Caco-2 (cell line): ENCODE data around the gene MEGF9. TPM values are rescaled to one million over a fixed set of nuclear protein-coding genes. Genes with fewer than 3 reads are reported as not detected.
A peak's percentile ranks its signal among the peaks of the same experiment; 100 is the strongest.

Experiments
- BruUV-seq: library from RNA; stranded (reverse); fragments of 400-500 nt; replicated peaks from 2 replicates; lab custom pipeline; 2021; lab: Mats Ljungman, UMichigan
- CTCF ChIA-PET: fragments of 300-600 bp; sonication (Branson Sonifier 250); formaldehyde crosslinking; loops from one replicate; lab custom pipeline; 2022; ENCODE audit warnings: antibody characterized with exemption; lab: Charles Lee
- POLR2A ChIA-PET: fragments of 300-600 bp; sonication (Branson Sonifier 250); formaldehyde crosslinking; loops from one replicate; lab custom pipeline; 2022; ENCODE audit warnings: antibody characterized with exemption; lab: Charles Lee
- DNase-seq, 2 experiments: peaks; one replicate each; pipeline versions ENCODE4 v3.0.0 to v3.0.0-alpha.2; 2020 to 2022
- H3K27me3 ChIP-seq: replicated peaks from 2 replicates; pipeline ENCODE4 v1.6.0; 2011; ENCODE audit warnings: low read length; ENCODE audit not compliant: control insufficient read depth, insufficient read depth
- H3K36me3 ChIP-seq: 2 replicates; pipeline ENCODE4 v1.5.1; 2011; ENCODE audit warnings: low read length; ENCODE audit not compliant: control insufficient read depth, insufficient read depth
- H3K4me1 ChIP-seq: fragments of 250-450 bp; sonication (Bioruptor Pico); 2 replicates; pipeline ENCODE4 v1.5.1; 2020; ENCODE audit warnings: mild to moderate bottlenecking
- H3K4me3 ChIP-seq: 2 replicates; pipeline ENCODE4 v1.5.1; 2011; ENCODE audit warnings: low read depth, mild to moderate bottlenecking, control low read depth, low read length
- H3K9me3 ChIP-seq: fragments of 250-450 bp; sonication (Bioruptor Pico); 2 replicates; pipeline ENCODE4 v1.5.1; 2020; ENCODE audit warnings: mild to moderate bottlenecking, moderate library complexity
- H3K27ac Mint-ChIP-seq: one replicate; pipeline ENCODE4 v1.8.0; 2022; ENCODE audit warnings: mixed read lengths; ENCODE audit not compliant: unreplicated experiment
- H3K27me3 Mint-ChIP-seq: one replicate; pipeline ENCODE4 v1.8.0; 2022; ENCODE audit warnings: mixed read lengths; ENCODE audit not compliant: insufficient read depth, unreplicated experiment
- H3K36me3 Mint-ChIP-seq: one replicate; pipeline ENCODE4 v1.8.0; 2022; ENCODE audit warnings: mild to moderate bottlenecking, mixed read lengths; ENCODE audit not compliant: insufficient read depth, unreplicated experiment
- H3K4me1 Mint-ChIP-seq: one replicate; pipeline ENCODE4 v1.8.0; 2022; ENCODE audit warnings: low read depth, mixed read lengths; ENCODE audit not compliant: unreplicated experiment
- H3K4me3 Mint-ChIP-seq: one replicate; pipeline ENCODE4 v1.8.0; 2022; ENCODE audit warnings: mild to moderate bottlenecking, moderate library complexity, mixed read lengths; ENCODE audit not compliant: unreplicated experiment
- H3K9me3 Mint-ChIP-seq: one replicate; pipeline ENCODE4 v1.8.0; 2022; ENCODE audit warnings: mixed read lengths; ENCODE audit not compliant: unreplicated experiment
- CTCF ChIP-seq, 2 experiments: fragments of 200-600 bp in 1 of 2; IDR thresholded peaks; 1 replicate in 1 of 2; 2 replicates in 1 of 2; pipeline versions ENCODE4 v1.5.1 to v1.8.0; 2011 to 2022; ENCODE audit warnings: antibody characterized with exemption in 1 of 2, control low read depth in 1 of 2, inconsistent platforms in 1 of 2, low read depth in 1 of 2, low read length in 1 of 2, mild to moderate bottlenecking in 1 of 2, moderate library complexity in 1 of 2; ENCODE audit not compliant: insufficient read depth in 1 of 2, severe bottlenecking in 1 of 2, unreplicated experiment in 1 of 2
- intact Hi-C: fragments of 100-400 bp; cut with micrococcal nuclease; formaldehyde crosslinking; loops from one replicate; pipeline ENCODE4 v1.10.0; 2022; ENCODE audit not compliant: unreplicated experiment
- total RNA-seq: library from RNA; stranded (reverse); gene quantifications from 2 replicates; pipeline ENCODE4 v1.2.3, GENCODE V29; 2022

MEGF9 gene
- total RNA-seq, 1 experiment from 2014 or later: 2.9 TPM

- ChIA-PET POLR2A (no interaction called here), CTCF (no interaction called here)
- H3K4me1 ChIP-seq: no peaks in the 10 kb centered on the region
- Mint-ChIP-seq H3K36me3 (peaks cover 30% of the 10 kb centered on the region), H3K27ac (peak overlapping the region; percentile 22), H3K4me1 (no peaks in the 10 kb centered on the region), H3K27me3 (no peaks in the 10 kb centered on the region), H3K9me3 (no peaks in the 10 kb centered on the region), H3K4me3 (no peak overlapping the region)
- no peak for DNase-seq
- no peaks in the 10 kb centered on the region for H3K36me3 ChIP-seq
- intact Hi-C loops: no loop called here
- no peak for TF ChIP-seq CTCF (IDR thresholded peaks at IDR 0.05; ENCODE audit: insufficient read depth in 1 of 2, low read depth in 1 of 2, low read length in 1 of 2, severe bottlenecking in 1 of 2, unreplicated experiment in 1 of 2)
- no TSS peak for BruUV-seq
- H3K9me3 ChIP-seq: no peaks in the 10 kb centered on the region
- H3K4me3 ChIP-seq: no peak overlapping the region
- no peaks in the 10 kb centered on the region for H3K27me3 ChIP-seq
These were observed 155.8 kb downstream of the MEGF9 start for GRCh38 chr9:120558454-120558853.

DNA sequence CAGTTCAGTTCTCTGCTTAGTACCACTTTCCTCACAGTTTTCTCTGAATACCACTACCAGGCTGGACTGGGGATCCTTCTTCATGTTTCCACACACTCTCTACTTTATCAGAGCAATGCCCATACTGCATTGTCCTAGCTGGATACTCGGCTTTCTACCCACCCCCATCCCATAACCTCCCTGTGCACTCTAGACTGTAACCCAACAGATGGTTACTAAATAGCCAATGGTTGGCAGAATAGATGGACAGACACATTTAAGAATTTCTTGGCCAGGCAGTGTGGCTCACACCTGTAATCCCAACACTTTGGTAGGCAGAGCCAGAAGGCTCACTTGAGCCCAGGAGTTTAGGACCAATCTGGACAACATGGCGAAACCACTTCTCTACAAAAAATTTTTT lies 157.1 kb downstream of the MEGF9 start:
- no peaks in the 10 kb centered on the region for H3K27me3 ChIP-seq
- H3K36me3 ChIP-seq: no peaks in the 10 kb centered on the region
- no TSS peak for BruUV-seq
- H3K4me3 ChIP-seq: no peak overlapping the region
- CTCF ChIA-PET: no interaction called here
- intact Hi-C loops: no loop called here
- Mint-ChIP-seq H3K9me3 (no peaks in the 10 kb centered on the region), H3K27ac (no peak overlapping the region), H3K4me1 (no peaks in the 10 kb centered on the region), H3K27me3 (no peaks in the 10 kb centered on the region), H3K36me3 (peaks cover 33% of the 10 kb centered on the region), H3K4me3 (no peak overlapping the region)
- TF ChIP-seq CTCF (IDR thresholded peaks at IDR 0.05; ENCODE audit: insufficient read depth in 1 of 2, low read depth in 1 of 2, low read length in 1 of 2, severe bottlenecking in 1 of 2, unreplicated experiment in 1 of 2): no peak
- no peaks in the 10 kb centered on the region for H3K4me1 ChIP-seq
- H3K9me3 ChIP-seq: no peaks in the 10 kb centered on the region
- DNase-seq: no peak
- POLR2A ChIA-PET: no interaction called here

DNA sequence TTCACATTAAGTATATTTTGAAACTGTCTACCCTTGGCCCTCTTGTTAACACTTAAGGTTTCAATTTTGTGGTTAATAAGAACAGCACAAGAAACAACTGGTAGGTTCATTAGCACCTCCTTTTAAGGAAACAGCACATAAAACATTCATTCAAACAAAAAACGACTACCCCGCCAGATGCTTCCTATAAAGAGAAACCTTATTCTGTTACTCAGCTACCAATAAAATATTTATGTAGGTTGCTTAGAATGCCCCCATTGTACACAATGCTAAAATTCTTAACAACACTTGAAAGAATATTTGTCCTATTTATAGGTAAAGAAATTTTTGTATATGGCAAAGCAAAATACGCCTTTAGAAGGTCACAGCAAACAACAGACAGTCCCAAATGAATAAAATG lies 157.5 kb downstream of the MEGF9 start:
- H3K27me3 ChIP-seq: no peaks in the 10 kb centered on the region
- Mint-ChIP-seq H3K4me1 (no peaks in the 10 kb centered on the region), H3K4me3 (no peak overlapping the region), H3K27ac (no peak overlapping the region), H3K36me3 (peaks cover 34% of the 10 kb centered on the region), H3K9me3 (no peaks in the 10 kb centered on the region), H3K27me3 (no peaks in the 10 kb centered on the region)
- POLR2A ChIA-PET: no interaction called here
- DNase-seq: no peak
- no peaks in the 10 kb centered on the region for H3K9me3 ChIP-seq
- TF ChIP-seq CTCF (IDR thresholded peaks at IDR 0.05; ENCODE audit: insufficient read depth in 1 of 2, low read depth in 1 of 2, low read length in 1 of 2, severe bottlenecking in 1 of 2, unreplicated experiment in 1 of 2): no peak
- intact Hi-C loops: no loop called here
- H3K4me3 ChIP-seq: no peak overlapping the region
- no TSS peak for BruUV-seq
- CTCF ChIA-PET: no interaction called here
- no peaks in the 10 kb centered on the region for H3K4me1 ChIP-seq
- H3K36me3 ChIP-seq: no peaks in the 10 kb centered on the region
